GM13976 (cell line): ENCODE data around the gene NKX6-2.

ENCODE experiments used
- DNase-seq: peaks from one replicate; pipeline ENCODE4 v3.0.0; 2012; ENCODE audit warnings: low spot score
- CTCF ChIP-seq: IDR thresholded peaks from 2 replicates; pipeline ENCODE4 v1.5.1; 2012; ENCODE audit warnings: borderline replicate concordance, mild to moderate bottlenecking; ENCODE audit not compliant: insufficient read depth; ENCODE audit errors: extremely low read depth, missing control alignments, control extremely low read depth
- in situ Hi-C: fragments of 300-500 bp; cut with MboI; formaldehyde crosslinking; loops from one replicate; pipeline ENCODE4 v1.12.0; 2022; ENCODE audit warnings: low sequenced_read_pairs, mixed read lengths, inconsistent platforms; ENCODE audit not compliant: unreplicated experiment

Gene NKX6-2

DNA sequence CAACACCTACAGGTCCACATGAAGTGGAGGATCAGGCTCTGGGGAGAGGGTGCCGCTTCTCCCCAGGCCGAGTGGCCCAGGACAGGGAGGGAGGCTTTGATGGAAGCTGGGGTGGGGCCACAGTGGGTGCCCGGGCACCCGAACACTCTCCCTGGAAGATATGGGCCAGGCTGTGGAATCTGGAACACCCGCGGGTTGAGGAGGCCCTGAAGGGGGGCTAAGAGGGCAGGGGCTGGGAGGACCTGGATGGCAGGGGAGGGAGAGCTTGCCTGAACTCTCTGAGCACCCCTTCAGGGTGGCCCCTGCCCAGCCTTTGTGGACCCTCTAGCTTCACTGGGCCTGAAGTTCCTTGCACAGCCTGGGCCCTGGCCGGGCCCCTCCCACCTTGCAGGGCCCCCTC lies 4.5 kb upstream of the NKX6-2 start:
- DNase-seq = no peak
- TF ChIP-seq CTCF = no peak
- in situ Hi-C loops = no loop called here

- TF ChIP-seq CTCF = no peak
- in situ Hi-C loops = no loop called here
- DNase-seq = no peak
Measured at GRCh38 chr10:132789659-132790148, 3.8 kb upstream of the NKX6-2 start.

GRCh38 chr10:132788831-132789219 lies 2.9 kb upstream of the NKX6-2 start:
- DNase-seq = no peak
- TF ChIP-seq CTCF = no peak
- in situ Hi-C loops = no loop called here

GRCh38 chr10:132788180-132788830 lies 2.4 kb upstream of the NKX6-2 start:
- TF ChIP-seq CTCF = no peak
- DNase-seq = peak; percentile 67
- in situ Hi-C loops = no loop called here

DNA sequence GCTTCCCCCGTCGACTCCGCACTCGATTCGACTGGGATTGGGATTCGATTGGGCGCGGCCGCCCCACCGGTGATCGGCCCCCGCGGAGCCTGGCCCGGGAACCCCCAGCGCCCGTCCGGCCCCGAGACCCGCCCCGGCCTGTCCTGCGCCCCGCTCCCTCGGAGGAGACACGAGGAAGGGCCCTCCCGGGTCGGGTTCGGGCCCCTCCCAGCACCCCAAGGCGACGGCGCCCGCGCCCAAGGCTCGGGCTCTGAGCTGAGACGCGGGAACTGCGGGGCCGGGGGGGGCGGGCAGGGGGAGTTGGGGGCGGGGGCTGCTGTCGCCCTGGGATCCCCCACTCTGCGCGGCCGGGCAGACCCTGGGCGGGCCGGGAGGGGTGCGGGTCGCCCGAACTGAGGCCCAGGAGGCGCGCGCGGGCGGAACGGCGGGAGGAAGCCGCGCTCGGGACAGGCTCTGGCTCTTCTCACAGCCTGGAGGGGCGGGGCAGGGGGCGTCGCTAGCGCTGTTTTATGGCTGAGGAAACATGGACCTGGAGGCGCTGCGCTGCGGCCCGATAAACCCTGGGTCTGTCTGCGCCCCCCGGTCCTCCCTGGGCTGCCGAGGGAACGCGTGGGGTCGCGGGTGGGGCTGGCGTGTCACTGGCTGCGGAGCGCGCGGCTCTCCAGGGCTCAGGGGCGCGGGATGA lies 1.7 kb upstream of the NKX6-2 start:
- DNase-seq = no peak
- in situ Hi-C loops = no loop called here
- TF ChIP-seq CTCF = no peak

- DNase-seq = no peak
- TF ChIP-seq CTCF = no peak
- in situ Hi-C loops = no loop called here
Measured at GRCh38 chr10:132786884-132787494, 1.0 kb upstream of the NKX6-2 start.
